IPS-15b (cell line): ENCODE measurements around the gene MIER2.
"Not testable (repeated sequence)": the region's sequence is repeated elsewhere in the genome, so short reads cannot be mapped to it uniquely, and the experiment has no call there.

ENCODE experiments used
- H3K27me3 ChIP-seq: one replicate; pipeline ENCODE4 v1.6.1; 2013; ENCODE audit warnings: low read length; ENCODE audit not compliant: control insufficient read depth, insufficient read depth
- H3K36me3 ChIP-seq: one replicate; pipeline ENCODE4 v1.6.1; 2013; ENCODE audit warnings: low read length; ENCODE audit not compliant: control insufficient read depth, insufficient read depth
- H3K4me1 ChIP-seq: one replicate; pipeline ENCODE4 v1.6.1; 2013; ENCODE audit warnings: mild to moderate bottlenecking, low read length; ENCODE audit not compliant: control insufficient read depth, insufficient read depth
- H3K4me3 ChIP-seq: one replicate; pipeline ENCODE4 v1.5.1; 2013; ENCODE audit warnings: low read depth, low read length
- H3K9ac ChIP-seq: one replicate; pipeline ENCODE4 v1.6.1; 2013; ENCODE audit warnings: low read depth, mild to moderate bottlenecking, low read length
- H3K9me3 ChIP-seq: one replicate; pipeline ENCODE4 v1.6.1; 2013; ENCODE audit warnings: mild to moderate bottlenecking, low read length; ENCODE audit not compliant: control insufficient read depth, insufficient read depth

Gene MIER2

DNA sequence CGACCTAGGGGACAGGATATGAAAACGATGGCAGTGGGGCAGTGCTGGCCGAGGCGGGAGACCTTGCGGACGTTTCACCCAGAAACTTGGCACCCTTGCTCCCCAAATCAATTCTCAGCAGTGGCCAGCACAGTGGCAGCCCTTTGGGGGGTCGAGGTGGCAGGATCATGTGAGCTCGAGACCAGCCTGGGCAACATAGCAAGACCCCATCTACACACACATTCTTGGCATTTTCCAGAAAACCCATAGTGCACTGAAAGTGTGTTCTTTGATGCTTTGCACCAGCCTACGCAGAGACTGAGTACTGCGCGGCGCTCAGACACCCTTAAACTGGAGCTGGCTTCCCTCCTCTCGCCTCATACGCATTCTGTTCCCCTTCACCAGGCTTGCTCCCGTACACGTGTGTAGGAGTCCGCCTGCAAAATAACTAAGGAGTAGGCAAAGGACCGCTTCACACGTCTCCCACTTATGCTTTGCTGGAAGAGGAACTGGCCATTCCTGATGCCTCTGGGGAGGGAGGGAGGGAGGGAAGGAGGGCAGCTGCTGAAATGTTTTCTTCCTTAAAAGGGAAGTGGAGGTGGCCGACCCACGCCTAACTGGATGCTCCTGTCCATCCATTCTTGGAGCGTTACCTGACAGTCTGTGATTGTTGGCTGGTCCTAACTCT, 23.5 kb upstream of the MIER2 start:
- Histone ChIP-seq H3K9me3 (no peaks in the 10 kb centered on the region), H3K27me3 (no peaks in the 10 kb centered on the region), H3K4me1 (no peaks in the 10 kb centered on the region), H3K4me3 (no peak overlapping the region), H3K36me3 (no peaks in the 10 kb centered on the region), H3K9ac (no peak overlapping the region)

DNA sequence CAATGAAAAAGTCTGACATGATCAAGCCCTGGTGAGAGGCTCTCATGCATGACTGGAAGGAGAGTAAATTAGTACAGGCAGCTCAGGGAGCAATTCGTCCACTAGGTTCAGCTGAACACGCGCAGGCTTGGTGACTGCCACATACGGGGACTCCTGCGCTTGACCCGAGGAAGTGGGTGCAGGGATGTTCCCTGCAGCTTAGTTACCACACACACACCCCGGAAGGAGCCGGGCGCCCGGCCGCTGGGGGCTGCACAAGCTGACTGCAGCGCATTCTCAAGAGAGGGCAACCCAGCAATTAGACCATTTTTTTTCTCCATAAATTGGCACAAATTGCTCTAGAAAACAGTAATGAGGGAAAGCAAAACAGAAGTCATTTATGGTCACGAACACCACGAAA, 23.0 kb upstream of the MIER2 start:
- H3K4me3 ChIP-seq, result no peak overlapping the region
- no peaks in the 10 kb centered on the region for H3K4me1 ChIP-seq
- H3K9me3 ChIP-seq, result no peaks in the 10 kb centered on the region
- H3K27me3 ChIP-seq, result no peaks in the 10 kb centered on the region
- H3K9ac ChIP-seq, result no peak overlapping the region
- H3K36me3 ChIP-seq, result no peaks in the 10 kb centered on the region

DNA sequence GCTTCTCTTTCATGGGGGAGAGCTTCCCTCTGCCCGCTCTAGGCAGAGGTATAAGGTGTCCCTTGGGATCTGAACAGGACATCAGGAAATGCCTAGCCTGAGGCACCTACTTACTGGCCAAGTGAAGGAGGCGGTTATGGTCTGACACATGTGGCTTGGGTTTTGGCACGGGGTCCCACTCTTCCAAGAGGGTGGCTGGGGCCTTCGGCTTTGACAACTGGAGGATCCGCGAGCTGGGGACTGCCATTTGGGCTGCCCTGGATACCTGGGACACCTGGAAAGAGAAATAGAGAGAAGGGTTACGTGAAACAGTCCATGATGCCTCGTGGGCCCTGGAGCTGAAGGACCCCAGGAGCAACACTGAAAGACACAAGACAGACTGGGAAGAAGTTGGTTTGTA, 22.4 kb upstream of the MIER2 start:
- H3K27me3 ChIP-seq, result no peaks in the 10 kb centered on the region
- H3K9me3 ChIP-seq, result no peaks in the 10 kb centered on the region
- no peak overlapping the region for H3K4me3 ChIP-seq
- H3K9ac ChIP-seq, result no peak overlapping the region
- no peaks in the 10 kb centered on the region for H3K4me1 ChIP-seq
- H3K36me3 ChIP-seq, result no peaks in the 10 kb centered on the region

DNA sequence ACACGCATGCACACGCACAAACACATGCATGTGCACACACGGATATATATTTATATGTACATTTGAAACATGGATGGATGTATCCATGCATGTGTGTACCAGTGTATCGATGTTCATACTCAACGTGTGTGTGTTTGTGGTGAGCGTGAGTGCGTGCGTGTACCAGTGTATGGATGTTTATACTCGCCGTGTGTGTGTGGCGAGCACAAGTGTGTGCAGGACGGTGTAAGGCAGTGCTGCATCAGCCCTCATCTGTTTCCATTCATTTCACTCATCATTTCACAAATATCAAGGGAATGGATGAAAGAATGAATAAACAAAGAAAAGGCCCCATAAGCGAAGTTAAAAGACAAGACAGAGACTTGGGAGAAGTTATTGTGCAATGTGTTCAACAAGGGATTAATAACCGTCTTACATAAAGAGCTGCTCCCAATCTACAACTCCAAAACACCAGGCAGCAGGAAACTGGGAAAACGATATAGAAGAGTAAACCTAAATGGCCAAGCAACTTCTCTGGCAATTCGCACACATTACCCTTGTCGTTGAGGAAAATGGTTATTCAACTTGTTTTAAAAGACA, 21.7 kb upstream of the MIER2 start:
- H3K4me1 ChIP-seq, result no peaks in the 10 kb centered on the region
- no peaks in the 10 kb centered on the region for H3K9me3 ChIP-seq
- no peak overlapping the region for H3K9ac ChIP-seq

DNA sequence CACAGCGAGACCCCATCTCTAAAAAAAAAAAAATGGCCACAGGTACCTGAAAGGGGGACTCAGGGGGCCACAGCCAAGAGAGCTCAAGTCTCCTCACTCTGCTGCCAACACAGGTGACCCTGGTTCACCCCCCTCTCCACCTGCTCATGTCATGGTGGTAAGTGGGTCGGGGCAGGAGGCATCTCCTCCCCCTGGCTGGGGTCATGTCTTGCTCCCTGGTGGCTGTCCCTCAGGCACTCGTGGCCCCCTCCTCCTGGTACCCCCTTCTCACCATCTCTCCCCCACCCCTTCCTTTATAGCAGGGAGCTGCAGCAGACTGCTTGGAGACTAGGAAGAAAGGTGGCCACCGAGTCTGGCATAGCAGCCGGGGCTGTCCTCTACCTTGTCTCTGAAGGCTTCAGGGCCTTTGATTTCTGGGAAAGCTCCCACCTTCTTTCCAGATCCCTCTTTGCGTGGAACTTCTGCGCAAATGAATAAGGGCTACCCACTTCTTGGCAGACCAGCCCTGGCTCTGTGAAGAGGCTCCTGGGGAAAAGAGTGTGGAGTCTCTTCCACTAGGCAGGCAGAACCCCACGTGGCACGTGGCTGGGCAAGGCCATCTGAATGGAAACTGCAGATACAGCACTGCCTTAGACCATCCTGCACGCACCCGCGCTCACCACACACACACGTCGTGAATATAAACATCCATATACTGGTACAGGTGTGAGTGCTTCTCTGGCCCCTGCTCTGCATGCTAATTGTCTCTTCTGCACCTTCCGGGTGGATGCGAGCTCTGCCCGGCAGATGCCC, 20.1 kb upstream of the MIER2 start:
- no peaks in the 10 kb centered on the region for H3K27me3 ChIP-seq
- H3K36me3 ChIP-seq, result no peaks in the 10 kb centered on the region
- H3K4me1 ChIP-seq, result no peaks in the 10 kb centered on the region
- no peaks in the 10 kb centered on the region for H3K9me3 ChIP-seq
- no peak overlapping the region for H3K9ac ChIP-seq
- H3K4me3 ChIP-seq, result no peak overlapping the region

More for the DNA sequence above, 21.7 kb upstream of the MIER2 start:
- no peaks in the 10 kb centered on the region for H3K36me3 ChIP-seq
- no peak overlapping the region for H3K4me3 ChIP-seq
- no peaks in the 10 kb centered on the region for H3K27me3 ChIP-seq

DNA sequence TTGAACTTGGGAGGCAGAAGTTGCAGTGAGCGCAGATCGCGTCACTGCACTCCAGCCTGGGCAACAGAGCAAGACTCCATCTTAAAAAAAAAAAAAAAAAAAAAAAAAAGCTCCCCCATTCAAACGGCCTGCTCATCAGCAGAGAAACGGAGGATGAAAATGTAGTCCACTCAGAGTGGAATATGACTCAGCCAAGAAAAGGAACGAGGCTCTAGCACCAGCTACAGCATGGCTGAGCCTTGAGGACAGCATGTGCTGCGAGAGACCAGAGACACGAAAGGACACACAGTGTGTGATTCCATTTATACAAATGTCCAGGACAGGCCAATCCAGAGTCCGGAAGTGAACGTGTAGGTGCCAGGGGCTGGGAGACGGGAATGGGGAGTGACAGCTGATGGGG, 18.1 kb upstream of the MIER2 start:
- Histone ChIP-seq H3K4me3 (no peak overlapping the region), H3K4me1 (no peaks in the 10 kb centered on the region), H3K27me3 (no peaks in the 10 kb centered on the region), H3K36me3 (no peaks in the 10 kb centered on the region), H3K9me3 (no peaks in the 10 kb centered on the region), H3K9ac (no peak overlapping the region)

DNA sequence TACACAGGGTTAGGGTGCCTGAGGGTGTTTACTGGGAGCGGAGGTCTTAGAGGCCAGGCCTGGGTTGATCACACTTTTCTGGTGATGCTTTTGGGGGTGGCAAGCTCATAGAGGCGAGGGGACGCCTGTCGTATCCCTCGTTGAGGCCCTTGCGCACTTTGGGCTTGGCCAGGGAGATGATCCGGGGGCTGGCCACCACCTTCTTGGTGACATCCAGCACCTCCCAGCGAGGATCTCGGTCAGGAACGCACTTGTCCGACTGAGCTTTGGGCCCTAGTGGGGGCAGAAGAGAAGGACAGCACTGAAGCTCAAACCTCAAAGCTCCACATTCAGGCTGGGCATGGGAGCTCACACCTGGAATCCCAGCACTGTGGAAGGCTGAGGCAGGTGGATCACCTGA, 17.6 kb upstream of the MIER2 start:
- Histone ChIP-seq H3K9ac (no peak overlapping the region), H3K9me3 (no peaks in the 10 kb centered on the region), H3K4me1 (no peaks in the 10 kb centered on the region), H3K27me3 (no peaks in the 10 kb centered on the region), H3K36me3 (no peaks in the 10 kb centered on the region), H3K4me3 (no peak overlapping the region)

DNA sequence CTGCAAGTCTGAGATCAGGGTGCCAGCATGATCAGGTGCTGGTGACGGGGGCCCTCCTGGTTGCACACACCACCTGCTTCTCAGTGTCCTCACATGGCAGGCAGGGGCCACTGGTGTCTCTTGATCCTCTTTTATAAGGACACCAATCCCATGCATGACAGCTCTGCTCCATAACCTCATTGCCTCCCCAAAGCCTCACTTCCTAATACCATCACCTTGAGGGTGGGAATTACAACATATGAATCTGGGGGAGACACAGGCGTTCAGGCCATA, 15.0 kb upstream of the MIER2 start:
- no peak overlapping the region for H3K4me3 ChIP-seq
- no peak overlapping the region for H3K9ac ChIP-seq
- H3K9me3 ChIP-seq, result no peaks in the 10 kb centered on the region
- no peaks in the 10 kb centered on the region for H3K36me3 ChIP-seq
- no peaks in the 10 kb centered on the region for H3K27me3 ChIP-seq
- H3K4me1 ChIP-seq, result no peaks in the 10 kb centered on the region

DNA sequence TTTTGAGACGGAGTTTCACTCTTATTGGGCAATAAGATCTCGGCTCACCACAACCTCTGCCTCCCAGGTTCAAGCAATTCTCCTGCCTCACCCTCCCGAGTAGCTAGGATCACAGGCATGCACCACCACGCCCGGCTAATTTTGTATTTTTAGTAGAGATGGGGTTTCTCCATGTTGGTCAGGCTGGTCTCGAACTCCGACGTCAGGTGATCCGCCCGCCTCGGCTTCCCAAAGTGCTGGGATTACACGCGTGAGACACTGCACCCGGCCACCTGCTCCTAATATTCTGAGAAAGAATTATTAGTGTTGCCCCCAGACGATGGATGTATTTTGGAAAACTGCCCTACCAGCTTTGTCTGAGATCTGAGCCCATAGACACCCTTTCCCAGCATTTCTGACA, 10.9 kb upstream of the MIER2 start:
- H3K9me3 ChIP-seq, H3K4me3 ChIP-seq, H3K27me3 ChIP-seq, H3K36me3 ChIP-seq, H3K4me1 ChIP-seq, H3K9ac ChIP-seq: not testable (repeated sequence)

DNA sequence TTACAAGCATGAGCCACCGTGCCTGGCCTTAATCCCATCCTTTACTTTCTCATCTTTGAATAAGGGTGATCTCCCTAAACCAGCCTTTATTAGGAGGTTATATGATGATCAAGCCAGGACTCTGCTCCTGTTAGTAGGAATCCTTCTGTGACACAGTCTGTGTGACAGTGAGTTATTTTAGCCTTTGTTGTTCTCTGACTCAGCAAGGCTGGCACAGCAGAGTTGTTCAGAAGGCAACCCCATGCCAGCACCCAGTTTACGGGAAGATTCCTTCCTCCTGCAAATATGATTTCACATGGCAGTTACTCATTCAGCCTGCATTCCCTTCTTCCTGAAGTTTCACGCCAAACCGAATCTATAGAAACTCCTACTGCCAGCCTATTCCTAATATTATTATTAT, 10.5 kb upstream of the MIER2 start:
- no peaks in the 10 kb centered on the region for H3K4me1 ChIP-seq
- H3K36me3 ChIP-seq, result no peaks in the 10 kb centered on the region
- H3K4me3 ChIP-seq, result no peak overlapping the region
- no peaks in the 10 kb centered on the region for H3K27me3 ChIP-seq
- no peak overlapping the region for H3K9ac ChIP-seq
- no peaks in the 10 kb centered on the region for H3K9me3 ChIP-seq

DNA sequence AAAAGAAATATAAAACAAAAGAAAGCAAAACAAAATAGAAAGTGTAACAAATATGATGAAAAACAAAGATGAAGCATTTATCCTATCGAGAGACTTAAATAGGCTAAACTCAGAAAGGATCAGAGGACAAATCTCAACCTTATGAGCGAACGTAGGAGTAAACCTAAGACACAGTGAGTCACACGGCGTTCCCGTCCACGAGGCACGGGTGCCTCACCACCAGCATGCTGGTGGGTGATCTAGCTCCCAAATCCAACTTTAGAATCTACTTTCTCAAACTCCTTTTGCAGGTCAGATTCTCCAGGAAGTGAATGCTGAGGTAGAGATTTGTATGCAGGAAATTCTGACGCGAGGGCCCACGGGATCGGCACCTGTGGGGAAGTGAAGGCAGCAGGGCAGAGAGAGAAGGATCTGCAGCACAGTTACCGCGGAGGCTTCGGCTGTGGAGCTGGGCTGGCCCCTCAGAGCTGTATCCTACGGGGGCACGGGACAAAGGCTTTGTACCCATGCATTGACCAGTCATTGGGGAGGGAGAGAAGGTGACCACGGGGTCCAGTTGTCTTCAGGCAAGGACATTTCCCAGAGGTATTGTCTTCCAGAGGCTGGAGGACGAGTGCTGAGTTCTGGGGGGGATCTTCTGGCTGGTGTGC, 7.5 kb upstream of the MIER2 start:
- Histone ChIP-seq H3K9ac (no peak overlapping the region), H3K4me1 (no peaks in the 10 kb centered on the region), H3K36me3 (no peaks in the 10 kb centered on the region), H3K27me3 (no peaks in the 10 kb centered on the region), H3K4me3 (no peak overlapping the region), H3K9me3 (no peaks in the 10 kb centered on the region)
